Muscle layer of colon (tissue), 2 donors: Measurements from ENCODE around the gene MCEE.
"Not testable (repeated sequence)": the region's sequence is repeated elsewhere in the genome, so short reads cannot be mapped to it uniquely, and the experiment has no call there.

ENCODE experiments used
- H3K27ac ChIP-seq: one replicate; pipeline ENCODE4 v1.7.0; 2013; ENCODE audit warnings: low read depth, mild to moderate bottlenecking, low read length, moderate library complexity
- H3K27me3 ChIP-seq, 2 donors: one replicate each; pipeline ENCODE4 v1.7.0; 2013; ENCODE audit warnings: low read length in 2 of 2, mild to moderate bottlenecking in 2 of 2; ENCODE audit not compliant: insufficient read depth in 2 of 2, control insufficient read depth in 1 of 2
- H3K36me3 ChIP-seq: one replicate; pipeline ENCODE4 v1.7.0; 2013; ENCODE audit warnings: mild to moderate bottlenecking, low read length; ENCODE audit not compliant: insufficient read depth
- H3K4me1 ChIP-seq: one replicate; pipeline ENCODE4 v1.7.0; 2013; ENCODE audit warnings: mild to moderate bottlenecking, low read length; ENCODE audit not compliant: insufficient read depth
- H3K4me3 ChIP-seq, 2 donors: one replicate each; pipeline ENCODE4 v1.7.0; 2013; ENCODE audit warnings: low read length in 2 of 2, low read depth in 1 of 2, mild to moderate bottlenecking in 1 of 2, moderate library complexity in 1 of 2
- H3K9ac ChIP-seq: one replicate; pipeline ENCODE4 v1.7.0; 2013; ENCODE audit warnings: low read length
- H3K9me3 ChIP-seq: one replicate; pipeline ENCODE4 v1.7.0; 2013; ENCODE audit warnings: mild to moderate bottlenecking, low read length
- donor health status: abdominal sarcoma.
- donor health status: Adenocarcinoma of cecum.

Gene MCEE

GRCh38 chr2:71151620-71152019 lies 21.6 kb upstream of the MCEE start:
- Histone ChIP-seq H3K4me3 (no peak overlapping the region), H3K9me3 (no peaks in the 10 kb centered on the region), H3K27me3 (no peaks in the 10 kb centered on the region), H3K36me3 (peaks cover 38% of the 10 kb centered on the region), H3K9ac (no peak overlapping the region), H3K27ac (no peak overlapping the region), H3K4me1 (peaks cover 3% of the 10 kb centered on the region)

- no peak overlapping the region for H3K27ac ChIP-seq
- no peak overlapping the region for H3K9ac ChIP-seq
- peaks cover 49% of the 10 kb centered on the region for H3K36me3 ChIP-seq
These were observed 20.2 kb upstream of the MCEE start for GRCh38 chr2:71150082-71150816.

GRCh38 chr2:71148506-71149063 lies 18.6 kb upstream of the MCEE start:
- H3K4me1 ChIP-seq, result no peaks in the 10 kb centered on the region
- H3K4me3 ChIP-seq, result no peak overlapping the region
- H3K27me3 ChIP-seq, result no peaks in the 10 kb centered on the region
- no peak overlapping the region for H3K27ac ChIP-seq
- H3K9ac ChIP-seq, result no peak overlapping the region
- H3K9me3 ChIP-seq, result no peaks in the 10 kb centered on the region
- H3K36me3 ChIP-seq, result peaks cover 66% of the 10 kb centered on the region

More at GRCh38 chr2:71150082-71150816, 20.2 kb upstream of the MCEE start:
- H3K4me3 ChIP-seq, result no peak overlapping the region
- no peaks in the 10 kb centered on the region for H3K27me3 ChIP-seq
- no peaks in the 10 kb centered on the region for H3K9me3 ChIP-seq
- no peaks in the 10 kb centered on the region for H3K4me1 ChIP-seq

GRCh38 chr2:71143782-71144181 lies 13.8 kb upstream of the MCEE start:
- H3K9ac ChIP-seq, result no peak overlapping the region
- H3K4me3 ChIP-seq, result no peak overlapping the region
- no peaks in the 10 kb centered on the region for H3K4me1 ChIP-seq
- H3K9me3 ChIP-seq, result no peaks in the 10 kb centered on the region
- H3K27ac ChIP-seq, result no peak overlapping the region
- peaks cover 88% of the 10 kb centered on the region for H3K36me3 ChIP-seq
- no peaks in the 10 kb centered on the region for H3K27me3 ChIP-seq

- Histone ChIP-seq H3K4me3 (no peak overlapping the region), H3K27me3 (no peaks in the 10 kb centered on the region), H3K9ac (no peak overlapping the region), H3K36me3 (peaks cover 64% of the 10 kb centered on the region), H3K9me3 (no peaks in the 10 kb centered on the region), H3K27ac (no peak overlapping the region), H3K4me1 (peaks cover 11% of the 10 kb centered on the region)
These were observed 6.1 kb upstream of the MCEE start for GRCh38 chr2:71136174-71136573.

- H3K36me3 ChIP-seq, result peaks cover 41% of the 10 kb centered on the region
- no peak overlapping the region for H3K27ac ChIP-seq
- no peaks in the 10 kb centered on the region for H3K9me3 ChIP-seq
- no peak overlapping the region for H3K4me3 ChIP-seq
- peaks cover 18% of the 10 kb centered on the region for H3K4me1 ChIP-seq
- H3K27me3 ChIP-seq, result no peaks in the 10 kb centered on the region
- H3K9ac ChIP-seq, result no peak overlapping the region
These were observed 3.6 kb upstream of the MCEE start for GRCh38 chr2:71133603-71134002.

- H3K9ac ChIP-seq, result peak overlapping the region; percentile 92
- H3K4me1 ChIP-seq, result peaks cover 26% of the 10 kb centered on the region
- not testable (repeated sequence) for H3K9me3 ChIP-seq, H3K27me3 ChIP-seq
- H3K36me3 ChIP-seq, result peaks cover 22% of the 10 kb centered on the region
- H3K27ac ChIP-seq, result peak overlapping the region; percentile 92
- peak overlapping the region; percentile 89 to 97 for H3K4me3 ChIP-seq
These were observed 1.5 kb upstream of the MCEE start for GRCh38 chr2:71131387-71132166.

- Histone ChIP-seq H3K27me3 (no peaks in the 10 kb centered on the region), H3K27ac (peak overlapping the region; percentile 92), H3K36me3 (peaks cover 15% of the 10 kb centered on the region), H3K4me1 (peaks cover 26% of the 10 kb centered on the region), H3K9ac (peak overlapping the region; percentile 92), H3K9me3 (no peaks in the 10 kb centered on the region), H3K4me3 (peak overlapping the region; percentile 89 to 97)
These were observed 846 bp upstream of the MCEE start for GRCh38 chr2:71130905-71131244.

GRCh38 chr2:71129902-71130151 lies 202 bp downstream of the MCEE start:
- H3K9me3 ChIP-seq, result no peaks in the 10 kb centered on the region
- no peaks in the 10 kb centered on the region for H3K27me3 ChIP-seq
- H3K9ac ChIP-seq, result peak overlapping the region; percentile 92
- peaks cover 11% of the 10 kb centered on the region for H3K36me3 ChIP-seq
- H3K4me3 ChIP-seq, result peak overlapping the region; percentile 89 to 97
- H3K4me1 ChIP-seq, result peaks cover 26% of the 10 kb centered on the region
- H3K27ac ChIP-seq, result peak overlapping the region; percentile 92

- peaks cover 26% of the 10 kb centered on the region for H3K4me1 ChIP-seq
- peak overlapping the region; percentile 92 for H3K9ac ChIP-seq
- peak overlapping the region; percentile 89 to 97 for H3K4me3 ChIP-seq
- no peaks in the 10 kb centered on the region for H3K27me3 ChIP-seq
- peak overlapping the region; percentile 92 for H3K27ac ChIP-seq
- no peaks in the 10 kb centered on the region for H3K9me3 ChIP-seq
- peaks cover 5% of the 10 kb centered on the region for H3K36me3 ChIP-seq
These were observed 721 bp downstream of the MCEE start for GRCh38 chr2:71129114-71129901.

- Histone ChIP-seq H3K9me3 (no peaks in the 10 kb centered on the region), H3K4me1 (peaks cover 23% of the 10 kb centered on the region), H3K27me3 (no peaks in the 10 kb centered on the region)
These were observed 3.1 kb downstream of the MCEE start for GRCh38 chr2:71126957-71127356.

More at GRCh38 chr2:71126957-71127356, 3.1 kb downstream of the MCEE start:
- Histone ChIP-seq H3K27ac (no peak overlapping the region), H3K4me3 (no peak overlapping the region), H3K36me3 (no peaks in the 10 kb centered on the region), H3K9ac (no peak overlapping the region)
